CD4-positive, alpha-beta T cell treated with Interferon alpha-2 for 1 hour (primary cell): ENCODE measurements around the gene OR10H4.
"Not testable (repeated sequence)": the region's sequence is repeated elsewhere in the genome, so short reads cannot be mapped to it uniquely, and the experiment has no call there.

Experiments used
- DNase-seq, 2 donors: peaks; one replicate each; pipeline ENCODE4 v3.0.0-alpha.2; 2020 to 2022

The OR10H4 gene, protein sequence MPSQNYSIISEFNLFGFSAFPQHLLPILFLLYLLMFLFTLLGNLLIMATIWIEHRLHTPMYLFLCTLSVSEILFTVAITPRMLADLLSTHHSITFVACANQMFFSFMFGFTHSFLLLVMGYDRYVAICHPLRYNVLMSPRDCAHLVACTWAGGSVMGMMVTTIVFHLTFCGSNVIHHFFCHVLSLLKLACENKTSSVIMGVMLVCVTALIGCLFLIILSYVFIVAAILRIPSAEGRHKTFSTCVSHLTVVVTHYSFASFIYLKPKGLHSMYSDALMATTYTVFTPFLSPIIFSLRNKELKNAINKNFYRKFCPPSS

DNA sequence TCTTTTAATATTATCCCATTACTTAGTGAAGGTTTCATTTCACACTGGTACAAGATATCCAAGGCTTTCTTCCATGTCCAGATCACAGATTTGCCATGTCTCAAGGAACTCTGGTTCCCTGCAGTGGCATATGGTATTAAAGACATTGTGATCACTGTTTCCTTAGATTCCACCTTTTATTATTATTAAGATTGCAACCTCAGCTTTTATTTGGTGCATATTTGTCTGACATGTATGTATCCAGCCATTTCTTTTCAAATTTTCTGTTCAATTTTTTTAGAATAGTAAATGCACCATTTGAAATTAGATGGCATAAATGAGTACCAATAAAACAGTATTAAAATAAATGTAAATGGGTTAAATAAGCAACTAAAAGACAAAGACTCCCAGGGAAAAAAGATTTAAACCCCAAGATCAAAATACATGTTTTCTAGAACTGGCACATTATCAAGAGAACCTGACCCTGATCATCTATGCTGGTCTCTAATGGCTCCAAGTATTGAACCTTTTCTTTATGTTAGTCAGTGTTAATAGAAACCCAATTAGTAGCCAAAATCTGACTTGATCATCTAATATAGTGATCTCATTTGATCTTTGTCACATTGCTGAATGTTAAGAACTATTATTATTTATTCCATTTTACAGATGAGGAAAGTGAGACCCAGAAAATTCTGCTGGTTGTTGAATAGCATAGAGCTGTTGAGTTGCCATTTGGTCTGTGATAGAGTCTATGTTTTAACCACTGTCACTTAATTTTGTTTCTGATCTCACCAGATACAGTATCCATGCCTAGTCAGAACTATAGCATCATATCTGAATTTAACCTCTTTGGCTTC lies at the start of gene OR10H4:
Gene OR10H4 (plus strand): TSS at position 786 of the 836 bp plus-strand sequence. CDS start 0 bp downstream, at position 786.
- DNase-seq = no peak

DNA sequence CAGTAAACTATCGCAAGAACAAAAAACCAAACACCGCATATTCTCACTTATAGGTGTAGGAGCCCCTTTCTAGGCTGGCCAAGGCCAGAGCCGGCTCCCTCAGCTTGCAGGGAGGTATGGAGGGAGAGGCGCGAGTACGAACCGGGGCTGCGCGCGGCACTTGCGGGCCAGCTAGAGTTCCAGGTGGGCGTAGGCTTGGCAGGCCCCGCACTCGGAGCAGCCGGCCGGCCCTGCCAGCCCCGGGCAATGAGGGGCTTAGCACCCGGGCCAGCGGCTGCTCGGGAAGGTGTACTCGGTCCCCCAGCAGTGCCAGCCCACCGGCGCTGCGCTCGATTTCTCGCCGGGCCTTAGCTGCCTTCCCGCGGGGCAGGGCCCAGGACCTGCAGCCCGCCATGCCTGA lies 49.2 kb upstream of the OR10H4 start:
- DNase-seq = not testable (repeated sequence)

DNA sequence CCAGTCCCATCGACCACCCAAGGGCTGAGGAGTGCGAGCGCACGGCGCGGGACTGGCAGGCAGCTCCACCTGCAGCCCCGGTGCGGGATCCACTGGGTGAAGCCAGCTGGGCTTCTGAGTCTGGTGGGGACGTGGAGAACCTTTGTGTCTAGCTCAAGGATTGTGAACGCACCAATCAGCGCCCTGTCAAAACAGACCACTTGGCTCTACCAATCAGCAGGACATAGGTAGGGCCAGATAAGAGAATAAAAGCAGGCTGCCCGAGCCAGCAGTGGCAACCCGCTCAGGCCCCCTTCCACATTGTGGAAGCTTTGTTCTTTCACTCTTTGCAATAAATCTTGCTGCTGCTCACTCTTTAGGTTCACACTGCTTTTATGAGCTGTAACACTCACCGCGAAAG lies 48.8 kb upstream of the OR10H4 start:
- not testable (repeated sequence) for DNase-seq

DNA sequence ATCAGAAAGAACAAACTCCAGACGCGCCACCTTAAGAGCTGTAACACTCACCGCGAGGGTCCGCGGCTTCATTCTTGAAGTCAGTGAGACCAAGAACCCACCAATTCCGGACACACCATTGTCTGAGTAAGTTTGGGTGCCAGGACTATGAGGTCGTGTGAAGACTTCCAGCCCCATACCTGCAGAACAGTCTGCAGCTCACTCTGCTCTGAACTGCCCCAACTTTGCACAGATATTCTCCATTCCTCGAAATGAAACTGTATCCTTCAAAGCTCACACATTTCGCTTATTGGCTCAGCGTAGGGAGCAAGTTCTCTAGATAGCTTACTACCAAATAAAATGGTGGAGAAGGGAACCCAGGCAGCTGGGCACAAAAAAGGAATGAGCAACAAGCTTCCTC lies 48.3 kb upstream of the OR10H4 start:
- DNase-seq = no peak

DNA sequence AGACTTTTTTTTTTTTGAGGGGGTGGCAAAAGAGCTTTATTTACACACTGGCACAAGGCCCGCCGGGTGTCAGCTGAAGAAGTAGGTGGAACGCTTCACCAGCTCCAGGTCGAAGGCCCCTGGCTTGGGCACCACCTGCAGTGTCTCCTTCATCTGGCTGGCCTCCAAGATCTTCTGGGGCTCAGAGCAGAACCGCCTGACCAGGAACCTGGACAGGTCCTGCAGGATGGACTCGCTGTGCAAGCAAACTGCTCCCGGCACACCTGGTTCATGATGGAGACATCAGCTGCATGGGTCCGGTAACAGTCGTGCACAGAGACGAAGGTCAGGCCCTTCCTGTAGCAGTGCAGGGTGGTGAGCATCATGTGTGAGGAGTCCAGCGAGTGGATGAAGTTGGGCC lies 46.6 kb upstream of the OR10H4 start:
- DNase-seq = no peak

DNA sequence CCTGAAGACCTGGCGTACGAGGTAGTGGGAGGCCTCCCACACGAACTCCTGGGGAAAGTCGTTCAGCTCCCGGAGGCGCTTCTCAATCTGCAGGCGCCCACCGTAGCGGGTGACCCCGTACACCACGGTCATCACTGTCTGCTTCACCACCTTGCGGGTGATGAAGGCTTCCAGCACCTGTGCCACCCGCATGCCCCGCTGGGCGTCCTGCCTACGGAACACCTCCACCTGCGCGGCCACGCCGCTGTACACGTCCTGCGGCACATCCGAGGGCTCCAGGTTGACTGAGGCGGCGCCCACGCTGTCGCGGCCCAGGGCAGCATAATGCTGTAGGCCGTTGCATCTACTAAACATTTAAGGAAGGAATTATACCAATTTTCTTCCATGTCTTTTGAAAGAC lies 45.9 kb upstream of the OR10H4 start:
- DNase-seq = not testable (repeated sequence)

DNA sequence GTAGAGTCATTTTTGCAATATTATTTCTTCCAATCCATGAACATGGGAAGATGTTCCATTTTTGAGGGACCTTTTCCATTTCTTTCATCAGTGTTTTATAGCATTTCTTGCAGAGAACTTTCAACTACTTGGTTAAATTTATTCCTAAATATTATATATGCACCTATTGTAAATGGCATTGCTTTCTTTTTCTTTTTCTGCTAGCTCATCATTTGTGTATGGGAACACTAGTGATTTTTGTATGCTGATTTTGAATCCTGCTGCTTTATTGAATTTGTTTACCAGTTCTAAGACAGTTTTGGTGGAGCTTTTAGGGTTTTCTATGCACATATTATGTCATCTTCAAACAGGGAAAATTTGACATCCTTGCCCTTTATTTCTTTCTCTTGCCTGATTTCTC lies 43.8 kb upstream of the OR10H4 start:
- DNase-seq = no peak

DNA sequence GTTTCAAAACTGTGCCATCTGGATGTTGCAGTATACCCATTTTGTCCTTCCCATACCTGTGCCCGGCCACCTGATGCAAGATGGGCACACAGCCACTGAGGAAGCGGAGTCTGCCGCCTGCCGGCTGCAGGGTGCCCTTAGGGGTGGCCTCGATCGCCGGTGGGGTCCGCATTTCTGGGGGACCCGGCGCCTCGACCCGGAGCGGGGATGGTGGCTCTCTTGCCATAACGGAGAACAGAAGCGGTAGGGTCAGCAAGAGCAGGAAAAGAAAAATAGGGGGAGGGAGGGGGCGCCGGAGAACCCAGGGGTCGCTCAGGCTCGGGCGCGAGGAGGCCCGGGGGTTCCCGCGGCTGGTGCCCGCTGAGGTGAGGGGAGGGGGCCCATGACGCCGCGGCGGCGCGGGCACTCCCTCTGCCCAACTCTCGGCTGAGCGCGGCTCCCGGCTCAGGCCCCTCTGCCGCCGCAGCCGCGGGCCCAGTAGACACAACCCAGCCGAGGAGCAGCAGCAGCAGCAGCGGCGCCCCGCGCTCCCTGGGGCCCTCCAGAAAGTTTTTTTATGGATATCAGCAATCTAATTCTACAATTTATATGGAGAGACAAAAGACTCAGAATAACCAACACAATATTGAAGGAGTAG lies 37.1 kb upstream of the OR10H4 start:
- DNase-seq = no peak

DNA sequence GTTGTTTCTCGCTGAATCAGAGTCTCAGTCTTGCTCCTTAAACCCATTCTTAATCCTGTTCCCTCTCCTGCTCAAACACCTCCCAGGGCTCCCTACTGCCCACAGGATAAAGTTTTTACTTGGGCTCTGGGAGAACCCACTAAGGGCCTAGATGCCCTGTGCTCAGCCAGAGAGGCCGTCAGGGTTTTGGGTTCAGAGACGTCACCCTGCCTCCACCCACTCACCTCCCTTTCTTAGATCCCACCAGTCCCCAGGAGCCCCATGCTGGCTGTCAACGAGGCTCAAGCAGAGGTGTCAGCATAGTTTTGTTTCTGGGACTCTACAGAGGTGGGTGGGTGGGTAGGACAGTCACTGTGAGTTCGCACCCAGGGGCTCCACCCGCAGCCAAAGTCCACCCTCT lies 35.4 kb upstream of the OR10H4 start:
- DNase-seq = no peak

DNA sequence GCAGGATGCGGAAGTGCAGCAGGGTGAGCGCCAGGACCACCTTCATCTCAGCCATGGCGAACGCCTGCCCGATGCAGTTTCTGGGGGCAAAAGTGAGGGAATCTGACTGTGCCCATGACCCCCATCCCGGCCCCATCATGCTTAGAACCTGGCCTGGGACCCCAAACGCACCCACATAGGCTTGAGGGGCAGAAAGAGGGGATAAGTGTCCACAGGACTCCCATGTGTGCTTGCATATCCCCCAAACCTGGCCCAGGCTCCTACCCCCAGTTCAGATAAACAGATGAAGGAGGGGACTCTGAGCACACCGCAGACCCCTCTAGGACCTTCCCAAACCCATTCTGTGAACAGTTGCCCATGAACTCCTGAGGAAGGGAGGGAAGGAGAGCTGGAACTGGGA lies 35.0 kb upstream of the OR10H4 start:
- no peak for DNase-seq

DNA sequence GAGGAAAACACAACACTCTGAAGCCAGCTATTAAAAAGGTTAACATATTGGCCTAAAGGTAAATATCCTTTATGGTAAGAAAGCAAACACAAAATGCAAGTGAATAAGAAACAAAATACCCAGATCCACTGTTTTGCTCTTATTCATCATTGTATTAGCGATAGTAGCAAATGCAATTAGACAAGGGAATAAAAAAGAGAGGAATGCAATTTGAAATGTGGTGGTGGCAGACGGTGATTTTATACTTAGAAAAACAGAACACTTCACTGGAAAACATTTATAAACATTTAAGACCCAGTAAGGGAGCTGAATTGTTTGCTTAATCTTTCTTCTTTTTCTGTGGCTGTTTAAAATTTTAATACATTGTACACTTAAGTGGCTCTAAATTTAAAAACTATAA lies 33.7 kb upstream of the OR10H4 start:
- no peak for DNase-seq

DNA sequence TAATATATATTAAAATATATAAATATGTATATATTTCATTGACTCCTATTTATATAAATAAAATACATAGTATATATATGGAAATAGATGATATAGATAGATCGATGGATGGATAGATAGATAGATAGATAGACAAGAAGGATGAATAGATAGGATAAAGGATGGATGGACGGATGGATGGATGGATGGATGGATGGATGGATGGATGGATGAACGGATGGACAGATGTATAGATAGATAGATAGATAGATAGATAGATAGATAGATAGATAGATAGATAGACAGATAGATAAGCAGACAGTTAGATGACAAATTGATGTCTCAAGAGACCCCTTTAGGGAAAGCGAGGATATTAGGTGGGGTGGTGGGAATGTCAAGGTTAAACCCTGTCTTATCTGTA lies 29.6 kb upstream of the OR10H4 start:
- DNase-seq = no peak

DNA sequence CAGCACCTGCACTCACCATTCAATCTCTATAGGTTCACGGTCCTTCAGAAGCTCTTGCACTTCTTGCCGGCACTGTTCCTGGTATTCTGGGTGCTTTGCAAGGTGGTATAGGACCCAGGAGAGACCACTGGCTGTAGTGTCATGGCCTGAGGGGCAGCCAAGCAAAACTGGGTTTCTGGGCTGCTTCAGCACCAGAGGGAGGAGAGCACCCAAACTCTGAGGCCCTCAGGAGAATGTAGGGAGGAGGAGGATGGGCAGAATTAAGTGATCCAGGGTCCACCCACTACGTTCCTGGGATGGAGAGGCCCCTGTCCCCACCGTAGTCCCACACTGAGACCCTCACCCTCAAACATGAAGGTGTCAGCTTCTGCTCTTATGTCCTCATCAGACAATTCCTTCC lies 26.8 kb upstream of the OR10H4 start:
- no peak for DNase-seq

DNA sequence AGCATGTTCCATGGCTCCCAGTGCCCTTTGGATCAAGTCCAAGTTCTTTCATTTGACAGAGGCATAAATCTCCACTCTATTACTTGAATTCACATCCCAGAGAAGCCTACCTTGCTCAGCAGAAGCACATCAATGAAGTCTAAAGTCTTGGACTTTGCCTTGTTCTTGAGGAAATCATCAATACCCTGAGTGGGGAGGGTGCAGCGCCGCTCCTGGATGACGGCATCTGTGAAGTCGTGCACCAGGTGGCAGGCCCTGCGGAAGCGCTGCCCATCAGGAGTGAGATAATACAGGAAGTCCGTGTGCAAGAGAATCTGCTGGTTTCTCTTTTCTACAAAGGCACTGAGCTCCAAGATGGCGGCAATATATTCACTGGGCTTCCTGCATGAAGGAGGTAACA lies 25.1 kb upstream of the OR10H4 start:
- no peak for DNase-seq

DNA sequence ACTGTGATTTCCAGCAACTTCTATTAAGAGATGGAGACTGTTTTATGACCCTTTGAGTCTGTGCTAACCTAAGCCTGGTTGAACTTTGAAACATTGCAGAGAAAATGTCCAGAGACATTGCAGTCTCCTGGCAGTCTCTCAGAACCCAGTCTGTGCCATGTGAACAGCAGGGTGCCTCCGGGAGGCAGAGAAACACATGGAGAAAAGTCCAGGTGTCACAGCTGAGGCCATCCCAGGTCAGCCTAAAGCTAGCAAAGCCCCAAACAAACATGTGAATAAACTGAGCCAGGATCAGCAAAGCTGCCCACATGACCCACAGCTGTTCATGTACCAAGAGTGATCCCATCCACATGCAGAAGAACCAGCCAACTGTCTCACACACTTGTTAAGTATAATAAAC lies 22.3 kb upstream of the OR10H4 start:
- no peak for DNase-seq

DNA sequence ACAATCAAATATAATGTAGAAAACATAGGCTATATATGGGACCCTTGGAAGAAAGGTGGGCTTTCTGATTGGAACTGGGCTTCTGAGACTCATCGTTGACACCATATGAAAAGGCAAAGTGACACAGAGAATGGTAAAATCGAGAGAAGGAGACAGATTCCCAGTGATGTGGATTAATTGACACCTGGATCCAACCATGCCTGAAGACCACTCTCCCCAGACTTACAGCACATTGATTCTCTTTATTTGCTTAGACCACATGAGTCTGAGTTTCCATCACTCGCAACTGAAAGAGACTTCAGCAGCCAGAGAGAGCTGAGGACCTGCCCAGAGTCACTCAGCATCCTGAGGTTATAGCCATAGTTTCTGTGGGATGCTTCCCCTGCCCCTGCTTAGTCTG lies 20.5 kb upstream of the OR10H4 start:
- no peak for DNase-seq

DNA sequence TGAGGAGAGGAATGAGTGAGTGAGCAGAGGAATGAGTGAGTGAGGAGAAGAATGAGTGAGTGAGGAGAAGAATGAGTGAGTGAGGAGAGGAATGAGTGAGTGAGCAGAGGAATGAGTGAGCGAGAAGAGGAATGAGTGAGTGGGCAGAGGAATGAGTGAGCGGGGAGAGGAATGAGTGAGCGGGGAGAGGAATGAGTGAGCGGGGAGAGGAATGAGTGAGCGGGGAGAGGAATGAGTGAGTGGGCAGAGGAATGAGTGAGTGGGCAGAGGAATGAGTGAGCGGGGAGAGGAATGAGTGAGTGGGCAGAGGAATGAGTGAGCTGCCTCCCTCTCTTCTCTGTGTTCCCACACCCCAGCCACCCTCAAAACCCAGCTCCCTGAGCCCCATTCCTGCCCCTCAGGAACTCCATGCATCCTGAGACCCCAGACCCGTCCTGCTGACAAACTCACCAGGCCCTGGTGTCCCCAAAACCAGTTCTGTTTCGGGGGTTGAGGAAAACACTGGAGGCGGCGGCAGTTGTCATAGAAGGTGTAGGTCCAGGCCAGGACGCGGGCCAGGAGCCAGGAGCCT lies 15.0 kb upstream of the OR10H4 start:
- not testable (repeated sequence) for DNase-seq

DNA sequence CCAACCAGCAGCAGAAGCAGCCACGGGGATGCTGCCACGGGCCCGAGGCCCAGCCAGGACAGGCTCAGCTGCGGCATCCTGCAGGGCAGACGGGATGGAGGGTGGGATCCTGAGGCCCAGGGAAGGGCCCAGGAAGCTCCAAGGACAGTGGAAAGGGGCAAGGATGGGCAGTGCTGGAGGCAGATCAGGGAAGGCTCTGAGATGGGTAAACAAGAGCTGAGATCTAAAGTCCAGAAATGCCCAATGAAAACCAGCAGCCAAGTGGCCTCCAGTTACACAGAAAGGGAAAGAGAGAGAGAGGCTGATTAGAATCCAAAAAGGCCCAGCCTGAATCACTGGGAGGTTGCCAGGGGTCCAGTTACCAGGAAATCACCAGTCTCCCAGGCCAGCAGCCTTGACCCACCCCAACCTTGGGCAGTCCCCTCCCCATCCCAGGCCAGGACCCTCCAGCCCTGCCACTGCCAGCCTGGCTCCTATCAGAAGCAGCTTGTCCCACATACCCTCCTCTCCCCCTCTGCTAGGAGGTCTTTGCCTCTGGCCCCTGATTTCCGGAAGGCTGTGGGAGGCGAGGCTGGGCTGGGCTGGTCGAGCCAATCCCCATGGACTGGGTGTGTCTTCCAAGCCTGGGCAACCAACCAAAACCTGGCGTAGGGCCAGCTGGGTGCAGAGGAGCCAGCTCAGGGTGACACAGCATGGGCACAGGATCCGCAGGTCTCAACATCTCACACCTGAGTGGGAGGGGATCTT lies 14.3 kb upstream of the OR10H4 start, which contains the start of gene CYP4F11:
Gene CYP4F11 (minus strand): TSS at position 198 of the 747 bp plus-strand sequence. CDS start 121 bp downstream, at position 77.
- no peak for DNase-seq

DNA sequence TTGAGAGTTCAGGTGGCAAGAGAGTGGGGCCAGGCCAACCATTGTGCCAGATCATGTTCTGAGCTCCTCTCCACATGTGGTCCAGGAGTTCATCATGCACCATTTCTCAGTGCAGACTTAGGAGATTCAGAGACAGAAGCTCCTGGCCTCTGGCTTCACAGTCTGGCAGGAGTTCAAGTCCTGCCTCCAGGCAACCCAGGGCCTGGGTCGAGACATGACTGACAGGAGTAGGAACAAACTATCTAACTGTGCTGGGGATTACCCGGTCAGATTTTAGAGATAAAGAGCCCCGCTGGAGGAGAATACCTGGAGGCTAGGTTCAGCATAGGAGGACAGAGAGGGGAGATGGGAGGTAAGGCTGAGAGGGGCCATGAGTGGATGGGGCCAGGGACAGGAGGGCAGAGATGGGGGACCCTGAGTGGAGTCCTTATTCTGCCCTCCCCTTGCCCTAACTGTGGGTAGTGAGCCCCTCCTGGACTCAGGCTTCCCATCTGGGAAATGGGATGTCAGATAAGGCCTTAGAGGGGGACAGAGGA lies 13.6 kb upstream of the OR10H4 start:
- DNase-seq = no peak

DNA sequence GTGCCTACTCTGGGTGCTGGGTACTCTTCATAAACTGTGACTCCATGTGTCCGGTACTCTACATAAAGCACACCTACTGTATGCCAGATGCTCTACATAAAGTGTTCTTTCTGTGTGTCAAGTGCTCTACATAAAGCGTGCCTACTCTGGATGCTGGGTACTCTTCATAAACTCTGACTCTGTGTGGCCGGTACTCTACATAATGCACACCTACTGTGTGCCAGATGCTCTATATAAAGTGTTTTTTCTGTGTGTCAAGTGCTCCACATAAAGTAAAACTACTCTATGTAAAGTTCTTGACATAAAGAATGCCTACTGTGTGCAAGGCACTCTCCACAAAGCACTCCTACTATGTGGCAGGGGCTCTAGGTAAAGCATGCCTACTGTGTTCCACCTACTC lies 12.6 kb upstream of the OR10H4 start:
- no peak for DNase-seq

DNA sequence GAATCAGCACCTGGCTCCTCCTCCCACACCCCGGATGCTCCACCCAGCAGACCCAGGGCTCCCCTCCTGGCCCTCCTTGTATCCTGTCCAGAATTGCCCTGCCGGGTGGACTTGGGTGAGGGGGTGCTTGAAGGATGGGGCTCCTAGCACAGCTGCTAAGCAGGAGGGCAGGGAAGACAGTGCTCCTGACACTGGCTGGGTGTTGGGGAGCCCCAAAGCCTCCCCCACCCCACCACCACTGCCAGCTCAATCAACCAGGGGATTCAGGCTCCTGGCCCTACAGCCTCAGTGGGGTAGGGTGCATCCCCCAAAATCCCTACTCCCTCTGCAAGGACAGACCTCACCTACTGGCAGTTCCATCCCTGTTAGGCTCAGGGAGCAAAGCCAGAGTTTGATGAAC lies 11.9 kb upstream of the OR10H4 start:
- DNase-seq = no peak

DNA sequence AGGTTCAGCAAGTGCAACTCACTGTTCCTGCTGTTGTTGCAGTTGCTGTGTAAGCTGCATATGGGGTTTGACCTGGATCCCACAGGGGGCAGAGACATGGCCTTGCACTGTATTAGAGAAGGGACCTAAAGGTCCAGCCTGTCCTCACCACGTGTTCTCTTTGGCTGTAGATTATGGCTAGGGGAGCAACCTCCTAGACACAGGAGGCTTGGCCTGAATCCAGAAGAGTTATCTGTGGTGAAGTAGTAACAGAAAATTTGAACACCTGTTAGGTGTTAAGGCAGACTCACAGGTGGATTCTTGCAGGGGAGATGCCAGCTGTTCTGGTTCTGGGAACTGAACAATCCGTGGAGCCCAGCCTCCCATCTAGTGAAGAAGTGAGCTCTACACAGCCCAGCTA lies 11.0 kb upstream of the OR10H4 start:
- DNase-seq = no peak
